ENCODE results near the gene FBXL17. TPM values are rescaled to one million over a fixed set of nuclear protein-coding genes. Genes with fewer than 3 reads are reported as not detected.
A peak's percentile ranks its signal among the peaks of the same experiment; 100 is the strongest.

The FBXL17 gene
- total and polyA plus RNA-seq, 2 of the 13 experiments (the other 11 are each of a cell fraction or from before 2014, with no cell fraction given): 3.0 to 7.9 TPM

DNA sequence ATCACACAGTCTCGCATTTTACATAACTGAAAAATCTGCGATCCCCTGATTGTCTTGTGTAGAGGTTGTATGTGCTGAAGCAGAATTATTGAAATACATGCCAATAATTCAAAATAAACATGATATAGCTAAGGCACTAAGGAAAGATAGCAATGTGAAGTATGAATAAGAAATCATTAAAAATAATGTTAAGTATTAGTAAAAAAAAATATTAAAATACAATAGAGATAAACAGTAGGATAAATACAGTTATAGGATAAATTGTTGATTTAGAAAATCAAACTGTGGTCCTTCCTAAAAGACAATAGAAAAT is 121.1 kb downstream of the FBXL17 start:
- POLR2A ChIA-PET: no interaction called here
- Histone ChIP-seq H3K79me2 (ENCODE audit: insufficient read depth, low read length) (no peaks in the 10 kb centered on the region), H3K4me3 (replicated peaks in 1 of 3; ENCODE audit: insufficient read depth in 1 of 3, low read depth in 2 of 3, low read length in 3 of 3) (no peak overlapping the region), H4K20me1 (ENCODE audit: insufficient read depth, low read length) (no peaks in the 10 kb centered on the region), H3K4me1 (ENCODE audit: insufficient read depth, low read length) (no peaks in the 10 kb centered on the region), H3K27me3 (ENCODE audit: control insufficient read depth in 1 of 2, insufficient read depth in 2 of 2, low read length in 2 of 2) (no peaks in the 10 kb centered on the region), H3K9ac (ENCODE audit: insufficient read depth, low read depth, low read length) (no peak overlapping the region), H2AFZ (ENCODE audit: low read length) (no peak overlapping the region), H3K4me2 (ENCODE audit: low read depth, low read length) (peak overlapping the region; percentile 18; the same call in 1 of the 2 replicates), H3K36me3 (replicated peaks in 1 of 2; ENCODE audit: control insufficient read depth in 1 of 2, insufficient read depth in 2 of 2, low read length in 2 of 2) (no peaks in the 10 kb centered on the region), H3K9me3 (ENCODE audit: low read length) (no peaks in the 10 kb centered on the region), H3K27ac (ENCODE audit: extremely low read length, insufficient read depth, low read length) (no peak overlapping the region)
- TF ChIP-seq HMGXB4 (CRISPR knock-in tag; IDR thresholded peaks at IDR 0.05; ENCODE audit: borderline replicate concordance in 1 of 2, low read depth in 1 of 2): 0 out of 4 replicates have a peak, but pooled peaks of 1 of the 2 experiments have one; percentile 3
- TF ChIP-seq PHF8 (CRISPR knock-in tag; IDR thresholded peaks at IDR 0.05): no peak
- TF ChIP-seq SCMH1 (CRISPR knock-in tag; IDR thresholded peaks at IDR 0.05; ENCODE audit: borderline replicate concordance): no peak
- no peak for FAIRE-seq
- BruUV-seq (replicated peaks): no TSS peak
- intact Hi-C loops (cut with micrococcal nuclease; ENCODE audit: unreplicated experiment): loop anchor here (1.0 kb wide), 2 partner anchors 84 to 260 kb away; no protein-coding TSS in a partner anchor
- ATAC-seq: no peak
- WGBS (ENCODE audit: low lambda C conversion rate): 8% methylated on average over 2 of the region's 2 CpGs
- in situ Hi-C loops (cut with HindIII; ENCODE audit: extremely low pct_ligation_motif_present, low pct_unique_long_range_greater_than_20kb): no loop called here
- DNase-seq (ENCODE audit: low spot score): no peak
- CTCF ChIA-PET (ENCODE audit: low intra/inter-chr PET ratio, low total read pairs): interaction anchor here (4.5 kb wide), 1 partner anchor 85 kb away, joined by 36 read pairs; no protein-coding TSS in a partner anchor

- Histone ChIP-seq H3K4me3 (replicated peaks in 1 of 3; ENCODE audit: insufficient read depth in 1 of 3, low read depth in 2 of 3, low read length in 3 of 3) (no peak overlapping the region), H3K4me1 (ENCODE audit: insufficient read depth, low read length) (no peaks in the 10 kb centered on the region), H2AFZ (ENCODE audit: low read length) (no peak overlapping the region), H3K79me2 (ENCODE audit: insufficient read depth, low read length) (no peaks in the 10 kb centered on the region), H3K27me3 (ENCODE audit: control insufficient read depth in 1 of 2, insufficient read depth in 2 of 2, low read length in 2 of 2) (no peaks in the 10 kb centered on the region), H3K9ac (ENCODE audit: insufficient read depth, low read depth, low read length) (no peak overlapping the region), H3K4me2 (ENCODE audit: low read depth, low read length) (peak overlapping the region; percentile 18; the same call in 1 of the 2 replicates), H3K9me3 (ENCODE audit: low read length) (no peaks in the 10 kb centered on the region), H3K36me3 (replicated peaks in 1 of 2; ENCODE audit: control insufficient read depth in 1 of 2, insufficient read depth in 2 of 2, low read length in 2 of 2) (no peaks in the 10 kb centered on the region), H4K20me1 (ENCODE audit: insufficient read depth, low read length) (no peaks in the 10 kb centered on the region), H3K27ac (ENCODE audit: extremely low read length, insufficient read depth, low read length) (no peak overlapping the region)
- in situ Hi-C loops (cut with HindIII; ENCODE audit: extremely low pct_ligation_motif_present, low pct_unique_long_range_greater_than_20kb): no loop called here
- intact Hi-C loops (cut with micrococcal nuclease; ENCODE audit: unreplicated experiment): loop anchor here (1.0 kb wide), 2 partner anchors 85 to 261 kb away; no protein-coding TSS in a partner anchor
- DNase-seq (ENCODE audit: low spot score) (peak; percentile 58), ATAC-seq (peak; percentile 96), FAIRE-seq (peak; percentile 86)
- ChIA-PET POLR2A (no interaction called here), CTCF (ENCODE audit: low intra/inter-chr PET ratio, low total read pairs) (interaction anchor here (4.5 kb wide), 1 partner anchor 85 kb away, joined by 36 read pairs; no protein-coding TSS in a partner anchor)
- WGBS (ENCODE audit: low lambda C conversion rate): 53% methylated on average over 8 of the region's 8 CpGs
- BruUV-seq (replicated peaks): no TSS peak
- TF ChIP-seq CHD4 (IDR thresholded peaks at IDR 0.05; ENCODE audit: borderline replicate concordance, low read length) (no peak), ZMYM4 (CRISPR knock-in tag; IDR thresholded peaks at IDR 0.05) (no peak), ZKSCAN5 (CRISPR knock-in tag; IDR thresholded peaks at IDR 0.05) (no peak), HMGXB4 (CRISPR knock-in tag; IDR thresholded peaks at IDR 0.05; ENCODE audit: borderline replicate concordance in 1 of 2, low read depth in 1 of 2) (peak in 1 of 2 experiments; percentile 55; a peak in 1 of 4 replicates), CTCF (CRISPR knock-in tag; IDR thresholded peaks at IDR 0.05) (peak; percentile 91), ZSCAN21 (CRISPR knock-in tag; IDR thresholded peaks at IDR 0.05; ENCODE audit: borderline replicate concordance) (no peak), ELF3 (CRISPR knock-in tag; IDR thresholded peaks at IDR 0.05) (0 out of 2 replicates have a peak, but pooled peaks have one; percentile 26), RAD21 (CRISPR knock-in tag; IDR thresholded peaks at IDR 0.05) (peak; percentile 73)
Measured at GRCh38 chr5:108260117-108260857, 121.6 kb downstream of the FBXL17 start.
